CD4-positive, alpha-beta T cell (primary cell): ENCODE results near the gene PIGZ. TPM values are rescaled to one million over a fixed set of nuclear protein-coding genes. Genes with fewer than 3 reads are reported as not detected.

Experiments used
- ATAC-seq: fragments of 200-7000 bp; cut with Tn5 transposase; one replicate; pipeline ENCODE4 v1.10.0; 2022; ENCODE audit warnings: mild to moderate bottlenecking; ENCODE audit not compliant: poor library complexity
- CTCF ChIA-PET: fragments of 350-600 bp; sonication (Branson Sonifier 250); formaldehyde crosslinking; loops from one replicate; lab custom pipeline; 2021; ENCODE audit warnings: antibody characterized with exemption, inconsistent platforms; lab: Charles Lee
- POLR2A ChIA-PET: fragments of 350-600 bp; sonication (Branson Sonifier 250); formaldehyde crosslinking; loops from one replicate; lab custom pipeline; 2021; ENCODE audit warnings: antibody characterized with exemption, inconsistent platforms; lab: Charles Lee
- DNase-seq, 14 experiments: peaks; one replicate each; pipeline ENCODE4 v3.0.0-alpha.2; 2013 to 2020; ENCODE audit warnings: mixed read lengths in 2 of 14
- H3K27ac ChIP-seq, 2 donors: one replicate each; pipeline versions ENCODE4 v1.5.1 to v1.7.0; 2013; ENCODE audit warnings: low read length in 2 of 2, low read depth in 1 of 2, mild to moderate bottlenecking in 1 of 2
- H3K27me3 ChIP-seq, 2 experiments: 1 replicate in 1 of 2; 2 replicates in 1 of 2; pipeline versions ENCODE4 v1.6.1 to v1.7.0; 2013; ENCODE audit warnings: low read length in 2 of 2, control low read depth in 1 of 2, mild to moderate bottlenecking in 1 of 2, moderate library complexity in 1 of 2; ENCODE audit not compliant: insufficient read depth in 2 of 2, control insufficient read depth in 1 of 2
- H3K36me3 ChIP-seq: one replicate; pipeline ENCODE4 v1.6.1; 2013; ENCODE audit warnings: low read length, control low read depth; ENCODE audit not compliant: insufficient read depth
- H3K4me1 ChIP-seq: one replicate; pipeline ENCODE4 v1.6.1; 2013; ENCODE audit warnings: low read length, control low read depth; ENCODE audit not compliant: insufficient read depth
- H3K4me3 ChIP-seq: one replicate; pipeline ENCODE4 v1.5.1; 2013; ENCODE audit warnings: mild to moderate bottlenecking, low read length, moderate library complexity
- H3K9me3 ChIP-seq, 2 experiments: 1 replicate in 1 of 2; 2 replicates in 1 of 2; pipeline versions ENCODE4 v1.6.1 to v1.7.0; 2013; ENCODE audit warnings: low read length in 2 of 2, mild to moderate bottlenecking in 2 of 2, control low read depth in 1 of 2, moderate library complexity in 1 of 2; ENCODE audit not compliant: control insufficient read depth in 1 of 2, insufficient read depth in 1 of 2
- H3K27ac Mint-ChIP-seq: one replicate; pipeline ENCODE4 v1.8.0; 2020; ENCODE audit warnings: mixed read lengths
- H3K27me3 Mint-ChIP-seq: one replicate; pipeline ENCODE4 v1.8.0; 2021; ENCODE audit warnings: mixed read lengths
- H3K36me3 Mint-ChIP-seq: one replicate; pipeline ENCODE4 v1.8.0; 2021; ENCODE audit warnings: low read depth, mixed read lengths
- H3K4me1 Mint-ChIP-seq: one replicate; pipeline ENCODE4 v1.8.0; 2021; ENCODE audit warnings: low read depth, mixed read lengths
- H3K4me3 Mint-ChIP-seq: one replicate; pipeline ENCODE4 v1.8.0; 2020; ENCODE audit warnings: mild to moderate bottlenecking, mixed read lengths
- H3K9me3 Mint-ChIP-seq: one replicate; pipeline ENCODE4 v1.8.0; 2020; ENCODE audit warnings: mixed read lengths
- CTCF ChIP-seq: fragments of 200-600 bp; IDR thresholded peaks from one replicate; pipeline ENCODE4 v1.8.0; 2022; ENCODE audit warnings: antibody characterized with exemption, mild to moderate bottlenecking
- intact Hi-C, 2 experiments: fragments of 100-400 bp; cut with DNase I in 1 of 2; cut with micrococcal nuclease in 1 of 2; formaldehyde crosslinking; loops; one replicate each; pipeline versions ENCODE4 v1.15.1 to v1.9.0; 2023 to 2025; cut with DNase I, micrococcal nuclease
- total RNA-seq, 174 experiments: library from RNA in 2 of 174; stranded (reverse) in 2 of 174; gene quantifications; one replicate each; pipeline ENCODE4 v1.2.3 and lab custom pipeline; 2021 to 2026

The PIGZ gene
- total RNA-seq, 2 experiments from 2014 or later, result 0.33 to 0.61 TPM

DNA sequence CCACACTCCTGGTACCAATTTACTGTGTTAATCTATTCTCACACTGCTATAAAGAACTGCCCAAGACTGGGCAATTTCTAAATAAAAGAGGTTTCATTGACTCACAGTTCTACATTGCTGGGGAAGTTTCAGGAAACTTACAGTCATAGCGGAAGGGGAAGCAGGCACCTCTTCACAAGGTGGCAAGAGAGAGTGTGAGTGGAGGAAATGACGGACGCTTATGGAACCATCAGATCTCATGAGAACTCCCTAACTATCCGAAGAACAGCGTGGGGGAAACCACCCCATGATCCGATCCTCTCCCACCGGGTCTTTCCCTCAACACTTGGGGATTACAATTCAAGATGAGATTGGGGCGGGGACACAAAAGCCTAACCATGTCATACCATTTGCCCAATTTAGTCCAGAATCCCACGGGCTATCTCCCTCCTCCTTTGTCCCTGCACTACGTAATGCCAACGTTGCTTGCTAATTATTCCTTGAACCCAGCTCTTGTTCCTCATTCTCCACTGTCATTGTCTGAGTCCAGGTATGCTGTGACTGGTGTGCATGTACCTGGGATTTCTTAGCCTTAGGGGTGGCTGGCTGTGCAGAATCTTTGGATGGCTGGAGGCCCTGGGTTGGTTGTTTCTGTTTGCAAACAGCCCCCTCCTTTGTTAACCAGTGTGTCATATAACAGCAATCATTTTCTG is 3.4 kb downstream of the PIGZ start:
- no peak for TF ChIP-seq CTCF
- Mint-ChIP-seq H3K4me3 (peak overlapping the region; percentile 4), H3K27ac (no peak overlapping the region), H3K9me3 (no peaks in the 10 kb centered on the region), H3K27me3 (peaks cover 8% of the 10 kb centered on the region), H3K36me3 (no peaks in the 10 kb centered on the region), H3K4me1 (peaks cover 8% of the 10 kb centered on the region)
- ChIA-PET POLR2A (no interaction called here), CTCF (no interaction called here)
- H3K27ac ChIP-seq, result no peak overlapping the region
- no peak overlapping the region for H3K4me3 ChIP-seq
- intact Hi-C loops, result no loop called here
- peaks cover 0 to 6% of the 10 kb centered on the region in 2 experiments for H3K27me3 ChIP-seq
- H3K9me3 ChIP-seq, result no peaks in the 10 kb centered on the region
- no peaks in the 10 kb centered on the region for H3K36me3 ChIP-seq
- peaks cover 11% of the 10 kb centered on the region for H3K4me1 ChIP-seq
- no peak for DNase-seq
- no peak for ATAC-seq

DNA sequence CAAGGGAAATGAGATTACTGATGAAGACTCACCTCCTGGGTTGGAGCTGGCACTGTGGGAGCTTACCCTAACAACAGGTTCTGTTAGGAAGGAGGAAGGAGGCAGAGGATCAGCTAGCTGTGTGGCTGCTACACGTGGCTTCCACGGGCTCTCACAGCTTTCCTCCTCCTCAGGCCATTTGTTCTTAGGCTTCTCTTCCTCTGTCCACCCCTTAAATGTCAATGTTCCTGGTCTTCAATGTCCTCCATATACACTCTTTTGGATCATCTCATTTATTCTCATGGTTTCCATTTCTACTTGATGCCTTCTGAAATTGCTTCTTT is 5.0 kb downstream of the PIGZ start:
- Histone ChIP-seq H3K4me1 (peaks cover 7% of the 10 kb centered on the region), H3K27ac (no peak overlapping the region), H3K27me3 (peaks cover 0 to 6% of the 10 kb centered on the region in 2 experiments), H3K4me3 (no peak overlapping the region), H3K9me3 (no peaks in the 10 kb centered on the region), H3K36me3 (no peaks in the 10 kb centered on the region)
- H3K27ac Mint-ChIP-seq, result no peak overlapping the region
- peaks cover 5% of the 10 kb centered on the region for H3K27me3 Mint-ChIP-seq
- H3K36me3 Mint-ChIP-seq, result no peaks in the 10 kb centered on the region
- POLR2A ChIA-PET, result interaction anchor here (1.1 kb wide), 1 partner anchor 21 kb away, joined by 4 read pairs; the partner anchor contains the start of gene NCBP2
- H3K9me3 Mint-ChIP-seq, result no peaks in the 10 kb centered on the region
- TF ChIP-seq CTCF, result no peak
- no peak overlapping the region for H3K4me3 Mint-ChIP-seq
- CTCF ChIA-PET, result no interaction called here
- peaks cover 5% of the 10 kb centered on the region for H3K4me1 Mint-ChIP-seq
- ATAC-seq, result no peak
- no peak for DNase-seq
- intact Hi-C loops, result no loop called here

DNA sequence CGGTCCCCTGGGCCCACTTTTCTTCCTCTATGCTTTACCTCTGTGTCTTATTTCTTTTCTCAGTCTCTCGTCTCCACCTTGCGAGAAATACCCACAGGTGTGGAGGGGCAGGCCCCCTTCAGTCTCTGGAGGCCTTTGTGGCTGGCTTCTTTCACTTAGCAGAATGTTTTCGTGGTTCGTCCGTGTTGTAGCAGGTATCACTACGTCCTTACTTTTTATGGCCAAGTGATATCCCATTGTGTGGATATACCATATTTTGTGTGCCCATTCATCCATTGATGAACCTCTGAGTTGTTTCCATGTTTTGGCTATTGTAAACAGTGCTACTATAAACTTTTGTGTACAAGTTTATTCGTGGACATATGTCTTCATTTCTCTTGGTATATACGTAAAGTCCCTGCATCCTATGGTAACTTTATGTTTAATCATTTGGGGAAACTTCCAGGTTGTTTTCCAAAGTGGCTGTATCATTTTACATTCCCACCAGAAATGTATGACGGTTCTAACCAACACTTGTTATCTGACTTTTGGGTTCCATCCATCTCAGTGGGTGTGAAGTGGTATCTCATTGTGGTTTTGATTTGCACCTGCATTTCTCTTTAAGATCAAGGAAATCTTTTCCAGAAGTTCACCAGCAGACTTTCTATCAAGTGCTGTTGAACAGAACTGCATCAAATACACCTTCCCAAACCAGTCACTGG is 5.6 kb downstream of the PIGZ start:
- no peak for ATAC-seq
- H3K36me3 ChIP-seq, result no peaks in the 10 kb centered on the region
- CTCF ChIA-PET, result no interaction called here
- H3K4me3 ChIP-seq, result no peak overlapping the region
- Mint-ChIP-seq H3K9me3 (no peaks in the 10 kb centered on the region), H3K4me1 (peaks cover 5% of the 10 kb centered on the region), H3K4me3 (no peak overlapping the region), H3K27me3 (peaks cover 5% of the 10 kb centered on the region), H3K27ac (no peak overlapping the region), H3K36me3 (no peaks in the 10 kb centered on the region)
- intact Hi-C loops, result no loop called here
- H3K27ac ChIP-seq, result no peak overlapping the region
- no peaks in the 10 kb centered on the region for H3K9me3 ChIP-seq
- DNase-seq, result no peak
- TF ChIP-seq CTCF, result no peak
- POLR2A ChIA-PET, result interaction anchor here (1.1 kb wide), 1 partner anchor 21 kb away, joined by 4 read pairs; the partner anchor contains the start of gene NCBP2
- H3K27me3 ChIP-seq, result peaks cover 0 to 4% of the 10 kb centered on the region in 2 experiments
- peaks cover 2% of the 10 kb centered on the region for H3K4me1 ChIP-seq
